Caco-2 (cell line): Measurements from ENCODE around the gene ACTL10. TPM values are rescaled to one million over a fixed set of nuclear protein-coding genes. Genes with fewer than 3 reads are reported as not detected.
A peak's percentile ranks its signal among the peaks of the same experiment; 100 is the strongest.

Experiments used
- BruUV-seq: library from RNA; stranded (reverse); fragments of 400-500 nt; replicated peaks from 2 replicates; lab custom pipeline; 2021; lab: Mats Ljungman, UMichigan
- CTCF ChIA-PET: fragments of 300-600 bp; sonication (Branson Sonifier 250); formaldehyde crosslinking; loops from one replicate; lab custom pipeline; 2022; ENCODE audit warnings: antibody characterized with exemption; lab: Charles Lee
- POLR2A ChIA-PET: fragments of 300-600 bp; sonication (Branson Sonifier 250); formaldehyde crosslinking; loops from one replicate; lab custom pipeline; 2022; ENCODE audit warnings: antibody characterized with exemption; lab: Charles Lee
- DNase-seq, 2 experiments: peaks; one replicate each; pipeline versions ENCODE4 v3.0.0 to v3.0.0-alpha.2; 2020 to 2022
- H3K27me3 ChIP-seq: replicated peaks from 2 replicates; pipeline ENCODE4 v1.6.0; 2011; ENCODE audit warnings: low read length; ENCODE audit not compliant: control insufficient read depth, insufficient read depth
- H3K36me3 ChIP-seq: 2 replicates; pipeline ENCODE4 v1.5.1; 2011; ENCODE audit warnings: low read length; ENCODE audit not compliant: control insufficient read depth, insufficient read depth
- H3K4me1 ChIP-seq: fragments of 250-450 bp; sonication (Bioruptor Pico); 2 replicates; pipeline ENCODE4 v1.5.1; 2020; ENCODE audit warnings: mild to moderate bottlenecking
- H3K4me3 ChIP-seq: 2 replicates; pipeline ENCODE4 v1.5.1; 2011; ENCODE audit warnings: low read depth, mild to moderate bottlenecking, control low read depth, low read length
- H3K9me3 ChIP-seq: fragments of 250-450 bp; sonication (Bioruptor Pico); 2 replicates; pipeline ENCODE4 v1.5.1; 2020; ENCODE audit warnings: mild to moderate bottlenecking, moderate library complexity
- H3K27ac Mint-ChIP-seq: one replicate; pipeline ENCODE4 v1.8.0; 2022; ENCODE audit warnings: mixed read lengths; ENCODE audit not compliant: unreplicated experiment
- H3K27me3 Mint-ChIP-seq: one replicate; pipeline ENCODE4 v1.8.0; 2022; ENCODE audit warnings: mixed read lengths; ENCODE audit not compliant: insufficient read depth, unreplicated experiment
- H3K36me3 Mint-ChIP-seq: one replicate; pipeline ENCODE4 v1.8.0; 2022; ENCODE audit warnings: mild to moderate bottlenecking, mixed read lengths; ENCODE audit not compliant: insufficient read depth, unreplicated experiment
- H3K4me1 Mint-ChIP-seq: one replicate; pipeline ENCODE4 v1.8.0; 2022; ENCODE audit warnings: low read depth, mixed read lengths; ENCODE audit not compliant: unreplicated experiment
- H3K4me3 Mint-ChIP-seq: one replicate; pipeline ENCODE4 v1.8.0; 2022; ENCODE audit warnings: mild to moderate bottlenecking, moderate library complexity, mixed read lengths; ENCODE audit not compliant: unreplicated experiment
- H3K9me3 Mint-ChIP-seq: one replicate; pipeline ENCODE4 v1.8.0; 2022; ENCODE audit warnings: mixed read lengths; ENCODE audit not compliant: unreplicated experiment
- CTCF ChIP-seq, 2 experiments: fragments of 200-600 bp in 1 of 2; IDR thresholded peaks; 1 replicate in 1 of 2; 2 replicates in 1 of 2; pipeline versions ENCODE4 v1.5.1 to v1.8.0; 2011 to 2022; ENCODE audit warnings: antibody characterized with exemption in 1 of 2, control low read depth in 1 of 2, inconsistent platforms in 1 of 2, low read depth in 1 of 2, low read length in 1 of 2, mild to moderate bottlenecking in 1 of 2, moderate library complexity in 1 of 2; ENCODE audit not compliant: insufficient read depth in 1 of 2, severe bottlenecking in 1 of 2, unreplicated experiment in 1 of 2
- intact Hi-C: fragments of 100-400 bp; cut with micrococcal nuclease; formaldehyde crosslinking; loops from one replicate; pipeline ENCODE4 v1.10.0; 2022; ENCODE audit not compliant: unreplicated experiment
- total RNA-seq: library from RNA; stranded (reverse); gene quantifications from 2 replicates; pipeline ENCODE4 v1.2.3, GENCODE V29; 2022

ACTL10 gene
- total RNA-seq, 1 experiment from 2014 or later, result 3.4 TPM

DNA sequence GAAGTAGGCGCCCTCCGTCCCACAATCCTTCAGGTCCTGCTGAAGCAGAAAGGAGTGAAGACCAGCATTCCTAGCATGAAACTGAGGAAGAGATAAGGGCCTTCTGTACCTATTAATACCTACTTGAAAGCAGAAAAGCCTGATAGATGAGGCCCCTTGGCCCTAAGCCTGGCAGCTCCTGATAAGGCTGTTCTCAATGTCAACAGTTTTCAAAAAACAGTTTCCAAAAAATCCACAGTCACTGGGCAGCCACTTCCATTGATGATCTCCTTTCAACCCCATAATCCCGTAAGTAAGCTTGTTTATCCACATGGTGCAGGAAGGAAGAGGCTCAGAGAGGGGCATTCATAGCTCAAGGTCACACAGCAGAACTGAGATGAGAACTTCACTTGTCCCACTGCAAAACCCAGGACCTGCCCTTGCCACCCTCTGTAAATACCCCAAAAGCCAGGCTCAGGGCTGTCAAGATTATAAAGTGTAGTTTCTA lies 22.2 kb downstream of the ACTL10 start:
- intact Hi-C loops, result loop anchor here (5.0 kb wide), 2 partner anchors 123 to 303 kb away; partner anchors contain the start of genes CHMP4B and RALY
- POLR2A ChIA-PET, result interaction anchor here (0.6 to 1.1 kb wide), 2 partner anchors 15 to 31 kb away, joined by 3 to 4 read pairs; partner anchors contain the start of gene PXMP4

DNA sequence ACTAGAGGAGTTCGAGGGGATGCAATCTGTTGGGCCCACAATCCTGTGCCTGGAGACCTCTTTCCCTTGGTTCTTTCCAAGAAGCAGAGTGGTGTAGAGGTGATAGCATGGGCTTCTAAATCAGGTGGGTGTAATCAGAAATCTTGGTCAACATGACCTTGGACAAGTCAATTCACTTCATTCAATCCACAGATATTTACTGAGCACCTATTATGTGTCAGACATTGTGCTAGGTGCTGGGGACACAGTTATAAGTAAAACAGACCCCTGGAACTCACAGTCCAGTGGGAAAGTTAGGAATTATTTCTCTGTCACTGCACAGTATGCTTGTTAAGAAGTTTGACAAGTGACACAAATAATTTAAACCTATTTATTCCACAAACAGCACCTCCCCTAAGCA lies 22.8 kb downstream of the ACTL10 start:
- TF ChIP-seq CTCF (IDR thresholded peaks at IDR 0.05; ENCODE audit: insufficient read depth in 1 of 2, low read depth in 1 of 2, low read length in 1 of 2, severe bottlenecking in 1 of 2, unreplicated experiment in 1 of 2), result no peak

More for the DNA sequence above, 22.2 kb downstream of the ACTL10 start:
- Histone ChIP-seq H3K27me3 (no peaks in the 10 kb centered on the region), H3K4me3 (no peak overlapping the region), H3K9me3 (no peaks in the 10 kb centered on the region), H3K36me3 (no peaks in the 10 kb centered on the region), H3K4me1 (peaks cover 46% of the 10 kb centered on the region)
- CTCF ChIA-PET, result interaction anchor here (0.5 to 3.2 kb wide), 5 partner anchors 22 to 245 kb away, joined by 3 to 21 read pairs (median 4); partner anchors contain the start of gene ACTL10
- Mint-ChIP-seq H3K4me3 (peak overlapping the region; percentile 27), H3K36me3 (peaks cover 12% of the 10 kb centered on the region), H3K27ac (peak overlapping the region; percentile 55), H3K9me3 (no peaks in the 10 kb centered on the region), H3K4me1 (peaks cover 48% of the 10 kb centered on the region), H3K27me3 (no peaks in the 10 kb centered on the region)
- peak; percentile 87 to 89 for DNase-seq
- no TSS peak for BruUV-seq
- TF ChIP-seq CTCF (IDR thresholded peaks at IDR 0.05; ENCODE audit: insufficient read depth in 1 of 2, low read depth in 1 of 2, low read length in 1 of 2, severe bottlenecking in 1 of 2, unreplicated experiment in 1 of 2), result no peak

DNA sequence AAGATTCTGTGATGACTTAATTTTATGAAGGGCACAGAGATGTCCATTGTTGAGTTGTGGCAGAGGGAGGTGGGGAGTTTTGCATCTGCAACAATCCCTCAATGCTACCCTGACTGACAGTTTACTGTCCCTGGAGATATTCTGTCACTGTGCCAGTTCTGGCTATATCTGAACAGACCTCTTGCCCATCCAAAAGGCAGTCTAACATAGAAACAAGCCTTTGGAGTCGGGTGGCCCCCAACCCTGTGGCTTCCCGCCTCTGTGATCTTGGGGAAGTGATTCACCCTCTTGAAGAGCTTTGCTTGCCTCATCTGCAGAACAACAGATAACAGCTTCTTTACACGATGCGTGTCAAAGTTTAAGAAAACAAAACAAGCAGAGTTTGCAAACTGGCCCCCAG lies 23.2 kb downstream of the ACTL10 start:
- Histone ChIP-seq H3K4me3 (no peak overlapping the region), H3K4me1 (peaks cover 47% of the 10 kb centered on the region), H3K27me3 (no peaks in the 10 kb centered on the region), H3K36me3 (no peaks in the 10 kb centered on the region), H3K9me3 (no peaks in the 10 kb centered on the region)
- no peak overlapping the region for H3K4me3 Mint-ChIP-seq
- DNase-seq, result no peak
- H3K27me3 Mint-ChIP-seq, result no peaks in the 10 kb centered on the region
- no peak for TF ChIP-seq CTCF (IDR thresholded peaks at IDR 0.05; ENCODE audit: insufficient read depth in 1 of 2, low read depth in 1 of 2, low read length in 1 of 2, severe bottlenecking in 1 of 2, unreplicated experiment in 1 of 2)
- POLR2A ChIA-PET, result interaction anchor here (1.0 kb wide), 1 partner anchor 30 kb away, joined by 7 read pairs; the partner anchor contains the start of gene PXMP4
- peaks cover 8% of the 10 kb centered on the region for H3K36me3 Mint-ChIP-seq
- intact Hi-C loops, result loop anchor here (5.0 kb wide), 2 partner anchors 122 to 302 kb away; partner anchors contain the start of genes CHMP4B and RALY
- CTCF ChIA-PET, result interaction anchor here (0.7 to 1.0 kb wide), 2 partner anchors 42 to 528 kb away, joined by 3 read pairs; partner anchors contain the start of gene ZNF341
- BruUV-seq, result no TSS peak
- H3K9me3 Mint-ChIP-seq, result no peaks in the 10 kb centered on the region
- H3K4me1 Mint-ChIP-seq, result peaks cover 52% of the 10 kb centered on the region
- peak overlapping the region; percentile 19 for H3K27ac Mint-ChIP-seq

More for the DNA sequence above, 22.8 kb downstream of the ACTL10 start:
- H3K4me1 Mint-ChIP-seq, result peaks cover 53% of the 10 kb centered on the region
- intact Hi-C loops, result loop anchor here (5.0 kb wide), 2 partner anchors 123 to 303 kb away; partner anchors contain the start of genes CHMP4B and RALY
- H3K27ac Mint-ChIP-seq, result peak overlapping the region; percentile 55
- BruUV-seq, result no TSS peak
- Histone ChIP-seq H3K4me1 (peaks cover 48% of the 10 kb centered on the region), H3K4me3 (no peak overlapping the region), H3K9me3 (no peaks in the 10 kb centered on the region), H3K36me3 (no peaks in the 10 kb centered on the region), H3K27me3 (no peaks in the 10 kb centered on the region)
- CTCF ChIA-PET, result interaction anchor here (0.5 to 3.2 kb wide), 5 partner anchors 22 to 245 kb away, joined by 3 to 21 read pairs (median 3); partner anchors contain the start of genes ACTL10 and ZNF341
- no peaks in the 10 kb centered on the region for H3K27me3 Mint-ChIP-seq
- POLR2A ChIA-PET, result interaction anchor here (1.0 to 1.1 kb wide), 2 partner anchors 31 kb away, joined by 4 to 7 read pairs; partner anchors contain the start of gene PXMP4
- no peaks in the 10 kb centered on the region for H3K9me3 Mint-ChIP-seq
- H3K36me3 Mint-ChIP-seq, result peaks cover 12% of the 10 kb centered on the region
- DNase-seq, result no peak
- no peak overlapping the region for H3K4me3 Mint-ChIP-seq
